Caki2 (cell line): ENCODE measurements around the gene MIF. TPM values are rescaled to one million over a fixed set of nuclear protein-coding genes. Genes with fewer than 3 reads are reported as not detected.
"Not testable (repeated sequence)": the region's sequence is repeated elsewhere in the genome, so short reads cannot be mapped to it uniquely, and the experiment has no call there.

Source experiments
- DNase-seq: peaks from one replicate; pipeline ENCODE4 v3.0.0-alpha.2; 2015; ENCODE audit warnings: low read depth
- in situ Hi-C: cut with HindIII; loops from 2 replicates; pipeline ENCODE4 v1.10.0; 2016; ENCODE audit warnings: low sequenced_read_pairs, low pct_unique_long_range_greater_than_20kb, mixed read lengths
- total RNA-seq: library from RNA; depleted of rRNA; stranded (reverse); fragments of >200 nt; shearing (Covaris generic); gene quantifications from 2 replicates; pipeline ENCODE4 v1.2.3, GENCODE V29; 2014; ENCODE audit warnings: low replicate concordance; rRNA removed

The MIF gene
- total RNA-seq, result 1,968 and 2,027 TPM in 2 replicates

DNA sequence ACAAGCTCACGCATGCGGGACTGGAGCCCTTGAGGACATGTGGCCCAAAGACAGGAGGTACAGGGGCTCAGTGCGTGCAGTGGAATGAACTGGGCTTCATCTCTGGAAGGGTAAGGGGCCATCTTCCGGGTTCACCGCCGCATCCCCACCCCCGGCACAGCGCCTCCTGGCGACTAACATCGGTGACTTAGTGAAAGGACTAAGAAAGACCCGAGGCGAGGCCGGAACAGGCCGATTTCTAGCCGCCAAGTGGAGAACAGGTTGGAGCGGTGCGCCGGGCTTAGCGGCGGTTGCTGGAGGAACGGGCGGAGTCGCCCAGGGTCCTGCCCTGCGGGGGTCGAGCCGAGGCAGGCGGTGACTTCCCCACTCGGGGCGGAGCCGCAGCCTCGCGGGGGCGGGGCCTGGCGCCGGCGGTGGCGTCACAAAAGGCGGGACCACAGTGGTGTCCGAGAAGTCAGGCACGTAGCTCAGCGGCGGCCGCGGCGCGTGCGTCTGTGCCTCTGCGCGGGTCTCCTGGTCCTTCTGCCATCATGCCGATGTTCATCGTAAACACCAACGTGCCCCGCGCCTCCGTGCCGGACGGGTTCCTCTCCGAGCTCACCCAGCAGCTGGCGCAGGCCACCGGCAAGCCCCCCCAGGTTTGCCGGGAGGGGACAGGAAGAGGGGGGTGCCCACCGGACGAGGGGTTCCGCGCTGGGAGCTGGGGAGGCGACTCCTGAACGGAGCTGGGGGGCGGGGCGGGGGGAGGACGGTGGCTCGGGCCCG lies at the start of gene MIF:
Gene MIF, plus strand, starts transcription at position 439 of the 765 bp plus-strand sequence. Its CDS starts 92 bp downstream, at position 531.
- in situ Hi-C loops, result no loop called here
- peak; percentile 96 for DNase-seq

DNA sequence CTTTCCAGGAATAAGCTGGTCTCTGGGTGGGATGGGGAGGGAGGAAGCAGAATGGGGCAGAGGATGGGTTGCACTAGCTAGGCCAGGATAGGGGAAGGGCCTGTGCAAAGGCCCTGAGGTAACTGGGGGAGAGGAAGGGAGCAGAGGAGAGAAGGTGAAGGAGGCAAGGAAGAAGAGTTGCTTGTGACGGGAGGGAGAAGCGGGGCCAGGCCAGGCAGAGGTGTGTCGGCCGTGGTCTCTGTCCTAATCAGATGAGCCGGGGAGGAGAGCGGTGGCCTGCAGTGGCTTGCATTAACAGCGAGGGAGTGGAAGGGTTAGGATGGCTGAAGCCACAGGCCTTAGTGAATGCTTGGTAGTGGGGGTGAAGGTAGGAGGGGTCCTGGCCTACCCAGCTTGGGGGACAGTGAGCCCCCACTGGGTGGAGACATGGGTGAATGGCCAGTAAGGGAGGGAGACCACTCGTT lies 49.4 kb upstream of the MIF start:
- in situ Hi-C loops, result no loop called here
- DNase-seq, result no peak

DNA sequence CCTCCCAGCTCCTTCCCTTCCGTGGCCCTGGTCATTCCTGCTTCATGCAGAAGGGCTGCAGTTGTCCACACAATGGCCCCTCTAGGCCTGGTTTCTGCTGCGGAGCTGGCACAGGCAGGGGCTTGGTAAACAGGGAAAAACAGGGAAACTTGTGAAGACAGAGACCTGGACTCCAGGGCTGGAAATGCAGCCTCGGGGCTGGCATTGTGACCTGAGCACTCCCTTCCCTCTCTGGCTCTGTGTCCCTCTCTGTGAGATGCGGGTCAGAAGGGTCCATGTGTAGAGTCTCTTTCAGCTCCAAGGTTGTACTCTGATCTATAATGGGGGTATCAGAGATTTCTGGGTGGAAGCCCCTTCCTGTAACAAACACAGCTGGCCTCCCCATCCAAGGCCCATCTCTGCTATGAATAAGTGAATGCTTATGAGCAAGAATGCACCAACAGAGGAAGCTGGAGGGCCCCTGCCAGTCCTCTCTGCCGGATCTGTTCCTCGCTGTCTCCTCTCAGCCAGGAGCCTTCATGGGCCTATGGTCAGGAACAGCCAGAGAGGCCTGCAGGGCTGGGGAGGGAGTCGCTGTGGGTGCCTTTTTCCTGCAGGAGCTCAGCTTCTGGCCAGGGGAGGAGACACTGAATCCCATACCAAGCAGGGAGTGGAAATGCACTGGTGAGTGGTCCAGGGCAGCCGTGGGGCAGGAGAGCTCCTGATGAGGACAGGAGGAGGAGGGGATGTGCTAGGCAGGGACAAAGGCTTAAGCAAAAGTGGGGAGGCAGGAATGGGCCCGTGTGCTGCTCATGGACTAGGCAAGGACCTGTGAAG lies 48.7 kb upstream of the MIF start:
- in situ Hi-C loops, result no loop called here
- DNase-seq, result no peak

DNA sequence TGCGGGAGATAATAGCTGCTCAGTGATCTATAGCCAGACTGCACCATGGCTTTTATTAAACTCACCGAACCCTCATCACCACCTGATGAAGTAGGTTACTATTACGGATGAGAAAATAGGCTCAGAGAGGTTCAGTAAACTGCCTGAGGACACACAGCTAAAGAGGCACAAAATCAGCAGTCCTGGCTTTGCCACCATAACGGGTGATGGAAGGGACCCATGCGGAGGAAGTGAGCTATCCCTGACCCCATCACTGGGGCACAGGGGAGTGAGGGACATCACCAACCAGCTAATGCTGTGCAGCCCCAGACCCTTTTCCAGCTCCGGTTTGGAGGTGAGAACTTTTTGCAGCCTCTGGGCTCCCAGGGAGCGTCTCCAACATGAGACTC lies 48.1 kb upstream of the MIF start:
- in situ Hi-C loops, result no loop called here
- no peak for DNase-seq

DNA sequence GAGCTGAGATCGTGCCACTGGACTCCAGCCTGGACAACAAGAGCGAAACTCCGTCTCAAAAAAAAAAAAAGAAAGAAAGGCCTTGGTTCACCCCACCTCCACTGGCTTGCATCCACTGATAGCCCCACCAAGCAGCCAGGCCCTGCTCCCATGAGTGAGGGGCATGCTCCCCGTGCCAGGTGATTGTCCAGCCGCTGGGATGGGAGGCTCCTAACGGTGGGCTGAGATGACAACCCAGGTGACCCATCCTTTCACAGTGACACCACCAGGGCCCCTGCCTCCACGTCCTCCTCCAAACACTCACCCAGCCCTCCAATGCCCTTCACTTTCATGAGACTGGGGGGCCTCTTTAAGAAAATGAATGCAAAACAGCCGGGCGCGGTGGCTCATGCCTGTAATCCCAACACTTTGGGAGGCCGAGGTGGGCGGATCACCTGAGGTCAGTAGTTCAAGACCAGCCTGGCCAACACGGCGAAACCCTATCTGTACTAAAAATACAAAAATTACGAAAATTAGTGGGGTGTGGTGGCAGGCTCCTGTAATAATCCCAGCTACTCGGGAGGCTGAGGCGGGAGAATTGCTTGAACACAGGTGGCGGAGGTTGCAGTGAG lies 46.8 kb upstream of the MIF start:
- in situ Hi-C loops, result no loop called here
- DNase-seq, result no peak

DNA sequence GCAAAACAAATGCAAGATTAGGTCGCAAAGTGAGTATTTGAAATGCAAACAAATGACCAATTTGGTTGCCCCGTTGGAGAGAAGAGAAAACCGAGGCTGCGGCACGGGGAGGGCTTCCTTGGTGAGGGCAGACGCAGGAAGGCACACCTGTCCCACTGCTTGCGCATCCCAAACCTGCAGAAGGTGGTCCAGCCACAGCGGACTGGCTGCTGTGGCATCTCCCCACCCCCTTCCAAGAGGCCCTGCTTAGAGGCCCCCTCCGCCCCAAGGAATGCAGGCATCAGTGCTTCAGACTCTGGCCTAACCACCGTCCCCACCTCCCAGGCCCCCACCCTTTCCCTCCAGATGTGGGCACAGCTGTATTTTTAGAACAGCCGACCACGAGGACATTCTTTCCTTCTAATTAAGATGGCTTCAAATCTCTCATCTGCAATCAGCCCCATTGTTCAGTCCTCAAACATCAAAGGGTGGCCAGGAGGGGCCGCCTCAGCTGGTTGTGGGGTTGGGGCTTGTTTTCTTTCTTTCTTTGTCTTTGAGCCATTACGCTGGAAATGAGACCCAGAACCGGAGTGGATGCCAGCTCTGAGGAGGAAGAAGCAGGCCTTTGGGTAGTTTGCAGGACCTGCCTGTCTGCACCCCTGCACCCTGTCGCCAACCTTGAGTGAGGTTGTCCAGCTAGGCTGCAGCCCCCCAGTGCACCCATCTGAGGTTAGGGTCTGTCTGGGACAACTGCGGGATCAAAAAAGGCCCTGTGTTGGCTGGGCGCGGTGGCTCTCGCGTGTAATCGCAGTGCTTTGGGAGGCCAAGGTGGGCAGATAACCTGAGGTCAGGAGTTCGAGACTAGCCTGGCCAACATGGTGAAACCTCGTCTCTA lies 46.0 kb upstream of the MIF start:
- in situ Hi-C loops, result no loop called here
- no peak for DNase-seq

DNA sequence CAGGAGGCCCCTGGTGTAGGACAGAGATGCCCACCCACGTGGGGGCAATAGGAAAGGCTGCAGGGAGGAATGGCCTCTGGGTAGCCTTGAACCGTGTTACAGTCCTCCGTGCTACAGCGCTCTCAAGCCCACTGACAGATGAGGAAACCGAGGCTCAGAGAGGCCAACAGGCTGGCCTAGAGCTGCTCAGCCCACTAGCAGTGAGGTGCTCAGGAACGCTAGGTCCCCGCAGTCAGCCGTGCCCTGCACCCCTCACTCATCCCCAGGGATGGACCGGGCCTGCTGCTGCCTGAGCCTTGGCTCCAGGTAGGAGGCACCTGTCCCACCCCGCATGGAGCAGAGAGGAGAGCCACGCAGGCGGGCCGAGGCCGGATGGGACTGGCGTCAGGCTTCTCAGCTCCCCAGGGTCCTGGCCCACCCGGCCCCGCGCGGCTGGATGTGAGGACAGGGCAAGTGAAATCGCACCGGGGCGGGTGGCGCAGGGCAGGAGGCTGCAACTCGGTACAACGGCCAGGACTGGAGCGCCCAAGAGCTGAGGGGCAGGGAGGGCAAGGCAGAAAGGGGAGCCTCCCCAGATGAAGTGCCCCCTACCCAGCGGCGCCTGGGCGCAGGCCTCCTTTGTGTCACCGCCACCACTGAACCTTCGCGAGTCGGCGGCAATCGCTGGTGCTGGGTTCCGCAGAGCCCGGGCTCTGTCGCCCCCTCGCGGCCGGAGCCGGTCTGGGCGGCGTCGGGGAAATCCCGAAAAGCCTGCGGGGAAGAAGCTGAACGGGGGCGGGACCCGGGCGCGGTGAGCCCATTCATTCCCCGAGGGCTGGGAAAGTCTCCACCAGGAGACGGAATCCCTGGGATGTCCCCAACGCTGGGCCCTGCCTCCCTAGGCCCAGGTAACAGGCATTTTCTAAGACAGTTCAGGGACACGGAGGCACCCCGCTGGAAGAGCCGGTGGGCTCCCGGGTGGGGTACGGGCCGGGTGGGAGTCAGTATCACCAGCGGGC lies 44.9 kb upstream of the MIF start:
- in situ Hi-C loops, result no loop called here

DNA sequence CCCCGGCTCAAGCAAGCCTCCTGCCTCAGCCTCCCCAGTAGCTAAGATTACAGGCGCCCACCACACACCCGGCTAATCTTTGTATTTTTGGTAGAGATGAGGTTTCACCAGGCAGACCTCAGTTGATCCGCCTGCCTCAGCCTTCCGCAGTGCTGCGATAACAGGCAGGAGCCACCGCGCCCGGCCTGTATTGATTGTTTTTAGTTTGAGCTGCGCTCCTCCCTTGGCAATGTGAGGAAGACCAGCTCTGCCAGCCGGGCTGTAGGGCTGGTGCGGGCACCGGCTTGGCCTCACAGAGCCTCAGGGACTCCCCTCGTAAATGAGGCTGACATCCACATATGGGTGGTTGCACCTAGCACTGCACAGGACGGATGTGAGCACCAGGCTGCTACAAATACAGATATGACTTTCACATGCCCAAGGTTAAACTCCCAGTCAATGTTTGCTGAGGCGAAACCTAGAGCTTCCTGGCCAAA lies 44.0 kb upstream of the MIF start:
- DNase-seq, result no peak
- in situ Hi-C loops, result no loop called here

More for the DNA sequence above, 44.9 kb upstream of the MIF start:
- peak; percentile 83 for DNase-seq

DNA sequence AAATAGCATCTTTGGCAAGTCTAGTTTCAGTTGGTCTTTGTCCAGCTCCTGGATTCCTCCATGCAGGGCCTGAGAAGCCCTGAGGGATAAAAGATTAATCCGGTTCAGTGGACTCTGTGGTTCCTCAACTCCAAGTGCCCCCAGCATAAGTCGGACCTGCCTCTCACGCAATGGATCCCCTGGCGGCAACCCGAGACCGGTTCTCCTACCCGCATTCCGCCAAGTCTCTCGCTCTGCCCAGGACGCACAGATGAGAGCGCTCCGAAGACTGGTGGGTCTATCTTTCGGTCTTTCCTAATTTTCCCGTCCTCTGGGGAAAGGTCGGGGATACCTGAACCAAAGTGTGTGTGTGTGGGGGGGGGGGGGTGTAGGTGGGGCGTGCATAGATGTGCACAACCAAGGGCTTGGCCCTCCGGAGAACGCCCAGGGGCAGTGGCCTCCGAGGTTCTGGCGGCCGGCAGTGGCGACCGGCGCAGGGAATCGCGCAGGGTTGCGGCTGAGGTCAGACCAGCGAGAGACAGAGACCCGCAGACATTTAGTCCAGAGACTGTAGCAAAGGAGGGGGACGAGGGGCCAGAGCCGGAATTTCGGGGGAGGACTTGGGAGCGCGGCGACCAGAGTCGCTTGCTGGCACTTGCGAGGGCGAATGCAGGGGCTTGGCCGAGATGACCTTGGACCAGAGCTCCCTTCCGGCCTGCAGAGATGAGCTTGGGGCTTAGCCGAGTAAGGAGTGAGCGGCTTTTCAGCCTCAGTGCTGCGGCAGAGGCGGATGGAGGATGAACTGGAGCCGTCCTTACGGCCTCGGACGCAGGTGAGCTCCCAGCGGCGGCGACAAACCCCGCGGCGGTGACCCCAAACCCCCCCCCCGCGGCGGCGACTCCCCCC lies 37.2 kb upstream of the MIF start:
- DNase-seq, result peak; percentile 72
- in situ Hi-C loops, result no loop called here

DNA sequence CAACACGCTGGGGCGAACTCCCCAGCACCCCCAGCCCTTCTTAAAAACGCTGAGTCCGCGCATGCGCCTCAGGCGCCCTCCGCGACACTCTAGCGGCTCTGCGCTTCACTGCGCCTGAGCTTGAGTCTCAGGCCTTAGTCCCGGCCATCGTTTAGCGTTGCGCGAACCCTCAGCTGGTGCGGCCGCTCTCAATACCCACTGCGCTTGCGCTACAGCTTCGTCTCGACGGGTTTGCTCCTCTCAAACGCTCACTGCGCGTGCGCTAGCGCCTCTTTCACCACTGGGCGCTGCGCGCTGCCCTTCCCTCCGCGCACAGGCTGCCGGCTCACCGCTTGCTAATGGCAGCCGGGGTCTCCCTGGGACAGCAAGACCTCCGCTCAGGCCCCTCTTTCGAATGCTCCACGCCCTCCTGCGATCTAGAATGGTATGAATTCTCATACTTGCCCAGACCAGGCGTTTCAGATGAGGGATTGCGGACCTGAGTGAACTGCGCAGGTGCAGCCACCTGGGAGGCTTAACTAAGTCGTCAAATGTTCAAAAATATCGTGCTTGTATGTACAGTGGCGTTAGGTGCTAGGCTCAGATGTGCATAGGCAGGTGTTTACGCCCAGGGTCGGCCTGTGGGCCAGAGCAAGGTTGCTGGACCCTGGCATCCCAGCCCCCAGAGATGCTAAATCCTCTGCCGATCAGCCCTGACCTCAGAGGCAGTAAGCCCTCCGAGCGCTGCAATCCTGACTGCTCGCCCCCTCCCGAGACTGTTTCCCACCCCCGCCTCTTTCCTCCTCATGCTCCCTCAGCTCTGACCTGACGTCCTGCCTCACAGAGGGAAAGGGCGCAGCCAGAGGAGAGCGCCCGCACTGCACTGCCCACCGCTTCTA lies 36.3 kb upstream of the MIF start, which contains the start of gene SLC2A11:
Gene SLC2A11, plus strand, starts transcription at position 270 of the 878 bp plus-strand sequence. Its CDS starts 125 bp downstream, at position 395.
- in situ Hi-C loops, result no loop called here
- peak; percentile 92 for DNase-seq

DNA sequence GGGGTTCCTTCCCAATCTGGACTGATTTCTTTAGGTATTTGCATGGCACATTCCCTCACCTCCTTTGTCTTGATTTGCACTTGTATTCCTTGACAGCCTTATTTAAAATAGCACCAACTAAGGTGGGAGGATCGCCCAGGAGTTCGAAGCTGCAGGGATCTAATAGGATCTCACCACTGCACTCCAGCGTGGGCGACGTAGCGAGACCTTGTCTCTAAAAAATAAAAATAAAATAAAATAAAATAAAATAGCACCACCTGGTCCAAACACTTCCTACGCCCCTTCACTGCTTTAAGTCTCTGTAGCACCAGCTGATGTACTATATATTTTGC lies 35.7 kb upstream of the MIF start:
- in situ Hi-C loops, result no loop called here
- no peak for DNase-seq

DNA sequence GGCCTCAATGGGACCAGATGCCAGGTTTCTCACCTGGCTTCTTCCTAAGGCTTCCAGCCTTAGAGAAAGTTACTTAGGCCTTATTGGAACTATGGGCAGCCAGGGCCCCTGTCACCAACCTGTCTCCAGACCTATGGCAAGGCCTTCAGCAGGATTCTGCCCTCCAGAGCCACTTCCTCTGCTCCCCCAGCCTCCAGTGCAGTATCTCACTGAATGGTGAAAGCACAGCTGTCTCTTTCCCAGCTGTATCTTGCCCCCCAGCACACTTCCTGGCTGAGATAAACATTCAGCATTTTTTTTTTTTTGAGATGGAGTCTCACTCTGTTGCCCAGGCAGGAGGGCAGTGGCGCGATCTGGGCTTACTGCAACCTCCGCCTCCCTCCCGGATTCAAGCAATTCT lies 35.0 kb upstream of the MIF start:
- DNase-seq, result no peak
- in situ Hi-C loops, result no loop called here

DNA sequence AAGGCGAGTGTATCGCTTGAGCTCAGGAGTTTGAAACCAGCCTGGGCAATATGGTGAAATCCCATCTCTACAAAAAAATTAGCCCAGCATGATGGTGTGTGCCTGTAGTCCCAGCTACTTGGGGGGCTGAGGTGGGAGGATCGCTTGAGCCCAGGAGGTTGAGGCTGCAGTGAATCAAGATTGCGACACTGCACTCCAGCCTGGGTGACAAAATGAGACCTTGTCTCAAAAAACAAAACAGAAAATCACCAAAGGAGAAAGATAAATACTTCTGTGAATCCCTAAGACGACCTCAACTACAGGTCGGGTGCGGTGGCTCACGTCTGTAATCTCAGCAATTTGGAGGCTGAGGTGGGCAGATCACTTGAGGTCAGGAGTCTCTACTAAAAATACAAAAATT lies 34.0 kb upstream of the MIF start:
- in situ Hi-C loops, DNase-seq: not testable (repeated sequence)

DNA sequence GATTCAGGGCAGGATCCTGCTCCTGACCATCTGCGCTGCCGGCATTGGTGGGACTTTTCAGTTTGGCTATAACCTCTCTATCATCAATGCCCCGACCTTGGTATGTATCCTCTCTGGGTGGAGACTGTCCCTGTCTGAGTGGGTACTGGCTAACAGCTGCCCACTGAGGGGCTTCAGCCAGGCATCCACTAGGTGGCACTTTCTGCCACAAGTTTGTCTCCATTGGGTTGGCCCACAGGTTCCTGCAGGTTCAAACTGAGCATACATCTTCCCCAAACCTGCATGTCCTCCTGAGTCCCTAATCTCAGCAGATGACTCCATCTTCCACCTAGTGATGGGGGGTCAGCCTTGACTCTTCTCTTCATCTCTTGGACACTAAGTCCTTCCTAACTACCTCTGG lies 32.1 kb upstream of the MIF start:
- DNase-seq, result peak; percentile 29
- in situ Hi-C loops, result no loop called here

DNA sequence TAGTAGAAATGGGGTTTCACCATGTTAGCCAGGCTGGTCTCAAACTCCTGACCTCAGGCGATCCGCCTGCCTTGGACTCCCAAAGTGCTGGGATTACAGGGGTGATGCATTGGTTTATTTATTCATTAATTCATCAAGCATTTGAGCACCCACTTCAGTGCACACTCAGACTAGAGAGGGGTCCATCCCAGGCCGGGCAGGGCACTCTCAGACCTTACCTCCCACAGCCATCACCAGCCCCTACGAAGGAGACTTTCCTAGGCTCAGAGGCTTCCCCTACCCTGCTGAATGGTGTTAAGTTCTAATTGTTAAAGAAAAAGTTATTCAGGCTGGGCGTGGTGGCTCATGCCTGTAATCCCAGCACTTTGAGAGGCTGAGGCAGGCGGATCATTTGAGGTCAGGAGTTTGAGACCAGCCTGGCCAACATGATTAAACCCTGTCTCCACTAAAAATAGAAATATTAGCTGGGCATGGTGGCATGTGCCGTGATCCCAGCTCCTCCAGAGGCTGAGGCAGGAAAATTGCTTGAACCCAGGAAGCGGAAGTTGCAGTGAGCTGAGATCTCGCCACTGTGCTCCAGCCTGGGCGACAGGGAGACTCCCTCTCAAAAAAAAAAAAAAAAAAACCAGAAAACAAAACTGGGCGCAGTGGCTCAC lies 29.6 kb upstream of the MIF start:
- DNase-seq, in situ Hi-C loops: not testable (repeated sequence)
